Fibroblast of skin of right quadriceps (primary cell): Measurements from ENCODE around the gene ADAMTSL1.
"Not testable (repeated sequence)": the region's sequence is repeated elsewhere in the genome, so short reads cannot be mapped to it uniquely, and the experiment has no call there.

ENCODE experiments used
- DNase-seq: peaks from one replicate; pipeline ENCODE4 v3.0.0-alpha.2; 2013

ADAMTSL1 gene

DNA sequence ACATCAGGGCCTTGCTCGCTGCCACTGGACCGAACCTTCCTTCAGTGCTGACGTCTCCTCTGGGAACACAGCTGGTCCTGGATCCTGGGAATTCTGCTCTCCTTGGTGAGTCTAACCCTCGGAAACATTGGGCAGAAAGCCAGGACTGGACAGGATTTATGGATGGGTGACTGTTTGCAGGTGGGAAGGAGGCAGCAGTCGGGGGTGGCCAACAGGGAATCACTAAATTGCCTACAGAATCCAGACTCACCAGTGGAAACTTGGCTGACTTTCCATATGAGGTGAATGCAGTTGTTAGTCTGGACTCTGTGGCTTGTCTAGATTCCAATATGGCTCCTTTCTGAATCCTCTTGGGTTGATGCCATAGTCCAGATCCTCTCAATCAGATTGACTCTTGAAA is 355.9 kb downstream of the ADAMTSL1 start:
- peak; percentile 63 for DNase-seq

DNA sequence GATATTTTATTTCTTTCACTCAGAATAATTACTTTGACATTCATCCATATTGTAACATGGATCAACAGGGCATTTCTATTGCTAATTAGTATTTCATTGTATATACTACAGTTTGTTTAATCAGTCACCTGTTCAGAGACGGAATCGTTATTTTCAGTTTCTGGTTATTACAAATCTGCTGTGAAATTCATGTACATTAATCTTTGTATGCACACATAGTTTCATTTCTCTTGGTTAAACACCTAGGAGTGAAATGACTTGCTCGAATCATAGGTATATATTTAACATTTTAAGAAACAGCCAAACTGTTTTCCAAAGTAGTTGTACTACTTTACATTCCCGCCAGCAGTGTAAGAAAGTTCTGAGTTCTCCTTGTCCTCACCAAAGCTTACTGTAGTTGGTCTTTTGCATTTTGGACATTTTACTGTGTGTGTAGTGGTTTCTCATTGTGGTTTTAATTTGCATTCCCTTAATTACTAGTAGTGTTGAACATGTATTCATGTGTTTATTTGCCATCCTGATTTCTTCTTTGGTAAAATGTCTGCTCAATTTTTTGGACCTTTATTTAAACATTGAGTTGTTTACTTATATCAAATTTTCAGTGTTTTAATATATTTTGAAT is 360.9 kb downstream of the ADAMTSL1 start:
- no peak for DNase-seq

DNA sequence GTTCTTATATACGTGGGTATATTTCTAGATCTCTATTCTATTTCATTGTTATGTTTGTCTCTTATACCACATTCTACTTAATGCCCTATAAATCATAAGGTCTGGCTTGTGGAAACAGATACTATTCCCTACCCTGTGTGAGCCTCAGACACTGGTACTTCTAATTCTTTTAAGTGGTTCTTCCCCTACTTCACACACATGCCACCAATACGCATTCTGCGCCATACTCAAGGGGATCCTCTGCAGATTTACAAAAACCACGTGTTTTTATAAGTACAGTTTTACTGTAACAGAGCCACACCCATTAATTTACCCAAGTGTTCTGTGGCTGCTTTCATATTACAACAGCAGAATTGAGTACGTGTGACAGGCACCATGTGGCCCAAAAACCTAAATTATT is 363.4 kb downstream of the ADAMTSL1 start:
- DNase-seq: no peak

DNA sequence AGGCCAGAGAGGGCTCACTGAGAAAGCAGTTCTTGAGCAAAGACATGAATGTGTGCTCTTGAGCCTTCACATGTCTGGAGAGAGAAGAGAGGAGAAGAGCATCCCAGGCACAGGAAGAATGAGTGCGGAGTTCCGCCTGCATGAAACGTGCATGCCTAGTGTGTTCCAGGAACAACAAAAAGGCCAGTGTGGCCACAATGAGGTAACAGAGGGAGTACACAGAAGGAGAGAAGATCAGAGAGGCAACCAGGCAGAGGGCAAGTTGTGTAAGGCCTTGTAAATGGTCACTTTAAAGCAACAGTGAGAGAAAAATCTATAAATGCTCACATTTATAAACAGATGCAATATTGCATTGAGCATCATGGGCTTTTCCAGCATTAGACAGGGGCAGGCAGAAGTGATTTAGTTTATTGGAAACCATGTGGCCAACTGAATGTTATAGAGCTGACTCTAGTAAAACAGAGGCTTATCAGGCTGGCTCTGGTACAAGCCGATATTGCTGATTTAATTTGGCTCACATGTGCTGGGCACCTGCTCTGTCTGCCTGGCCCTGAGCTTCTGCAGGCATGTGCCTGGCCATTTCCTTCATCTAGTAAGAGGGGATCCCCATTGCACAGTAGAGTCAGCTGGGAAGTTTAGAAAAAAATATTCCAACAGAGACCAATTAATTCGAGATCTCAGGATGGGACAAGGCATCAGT is 373.8 kb downstream of the ADAMTSL1 start:
- no peak for DNase-seq

DNA sequence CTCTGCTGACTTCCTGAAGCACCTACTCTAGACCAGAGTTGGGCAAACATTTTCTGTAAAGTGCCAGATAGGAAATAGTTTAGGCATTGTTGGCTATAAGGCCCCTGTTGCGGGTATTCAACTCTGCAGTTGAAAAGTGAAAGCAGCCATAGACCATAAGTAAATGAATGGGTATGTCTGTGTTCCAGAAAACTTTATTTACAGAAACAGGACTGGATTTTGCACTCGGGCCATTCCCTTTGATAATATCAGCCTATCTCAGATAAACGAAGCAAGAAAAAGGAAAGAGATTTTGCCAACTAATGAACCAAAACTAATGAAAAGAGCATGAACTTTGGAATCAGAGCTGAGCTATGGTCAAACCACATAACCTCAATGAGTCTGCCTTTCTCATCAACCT is 374.7 kb downstream of the ADAMTSL1 start:
- DNase-seq: no peak

DNA sequence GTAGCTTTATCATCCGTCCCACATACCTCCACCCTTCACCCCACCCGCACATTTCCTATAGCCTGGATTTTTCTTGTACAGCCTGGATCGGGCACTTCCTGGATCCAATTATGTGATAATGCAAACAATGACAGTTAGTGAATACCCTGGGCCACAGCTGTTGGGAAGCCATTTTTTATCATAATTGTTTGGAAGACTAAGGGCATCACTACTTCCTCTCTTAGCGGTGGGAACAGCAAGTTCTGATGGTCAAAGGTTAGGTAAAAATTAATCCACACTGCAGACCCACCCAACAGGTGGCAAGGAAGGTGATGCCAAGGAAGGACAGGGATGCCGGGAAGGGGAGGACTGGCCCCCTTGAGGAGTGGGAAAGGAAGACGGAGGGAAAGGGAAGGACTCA is 375.3 kb downstream of the ADAMTSL1 start:
- no peak for DNase-seq

DNA sequence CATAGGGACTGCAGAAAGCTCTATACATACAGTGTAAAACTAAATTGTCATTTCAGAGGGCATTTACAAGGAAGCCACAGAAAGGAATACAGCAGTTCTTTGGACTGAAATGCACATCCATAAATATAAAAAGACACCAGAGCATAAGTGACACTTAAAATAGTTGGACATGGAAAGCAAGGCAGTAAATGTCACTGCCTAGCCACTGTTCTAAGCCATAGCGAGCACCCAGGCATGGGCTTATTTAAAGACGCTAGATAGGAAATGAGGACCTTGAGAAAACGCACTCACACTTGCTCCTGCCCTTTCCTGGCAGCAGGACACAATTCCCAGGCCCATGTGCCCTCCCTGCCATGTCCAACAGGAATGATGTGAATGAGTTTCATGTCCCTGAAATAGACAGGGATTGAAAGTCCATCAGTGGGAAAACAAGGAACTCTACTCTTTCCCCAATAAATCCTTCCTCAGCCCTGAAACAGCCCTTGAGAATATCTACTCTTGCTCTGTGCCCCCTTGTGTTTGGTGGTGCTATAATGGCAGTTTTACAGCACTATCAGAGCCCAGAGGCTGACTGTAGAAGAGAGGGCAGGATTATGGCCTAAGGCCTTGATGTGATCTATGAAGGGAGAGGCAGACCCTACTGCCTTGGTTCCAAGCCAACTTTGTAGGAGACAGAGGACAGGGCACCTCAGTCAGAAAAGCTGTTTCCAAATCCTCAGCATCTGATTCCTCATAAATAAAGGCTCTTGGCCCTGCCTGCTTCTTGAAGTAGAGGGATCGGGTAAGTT is 376.1 kb downstream of the ADAMTSL1 start:
- DNase-seq: no peak

DNA sequence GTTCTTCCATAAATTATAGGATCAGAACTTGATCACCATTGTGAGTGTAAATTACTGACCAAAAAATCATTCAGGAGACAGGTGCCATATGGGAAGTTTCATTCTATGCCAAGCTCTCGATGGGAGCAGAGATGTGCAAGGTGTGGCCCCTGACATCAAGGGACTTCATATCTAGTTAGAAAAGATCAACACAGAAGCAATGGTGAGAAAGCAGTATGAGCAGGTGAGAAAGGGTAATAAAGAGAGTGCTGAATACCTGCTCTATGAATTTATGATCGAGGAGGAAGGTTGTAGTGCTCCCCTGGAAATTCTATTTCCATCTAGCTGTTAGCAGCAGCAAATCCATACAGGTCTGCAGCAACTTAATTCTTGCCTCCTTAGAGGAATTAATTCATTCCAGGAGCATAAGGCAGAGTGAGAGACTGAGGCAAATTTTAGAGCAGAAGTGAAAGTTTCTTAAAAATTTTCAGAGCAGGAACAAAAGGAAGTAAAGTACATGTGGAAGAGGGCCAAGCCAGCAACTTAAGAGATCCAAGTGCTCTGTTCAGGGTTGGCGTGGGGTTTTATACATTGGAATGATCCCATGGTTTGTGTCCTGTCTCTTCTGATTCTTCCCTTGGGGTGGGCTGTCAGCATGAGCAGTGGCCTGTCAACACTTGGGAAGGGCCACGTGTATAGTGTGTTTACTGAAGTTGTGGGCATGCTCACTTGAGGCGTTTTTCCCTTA is 377.3 kb downstream of the ADAMTSL1 start:
- no peak for DNase-seq

DNA sequence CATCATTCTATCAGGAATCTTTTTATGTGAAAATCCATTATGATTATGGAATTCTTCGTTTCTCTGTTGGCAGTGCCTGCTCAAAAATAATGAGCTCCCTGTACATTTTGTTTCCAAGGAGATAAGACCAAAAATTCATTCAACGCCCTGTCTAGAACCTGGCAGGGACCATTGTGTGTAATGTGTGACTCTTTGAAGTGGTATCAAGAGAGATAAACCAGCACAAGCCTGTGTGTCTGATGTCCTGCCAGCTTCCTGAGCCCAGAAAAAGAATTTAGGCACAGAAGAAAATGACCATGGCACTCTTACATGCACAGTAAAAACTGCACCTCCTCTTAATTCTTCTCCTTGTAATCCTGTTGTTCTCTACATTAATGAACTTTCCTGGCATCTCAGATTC is 381.7 kb downstream of the ADAMTSL1 start:
- DNase-seq: no peak

DNA sequence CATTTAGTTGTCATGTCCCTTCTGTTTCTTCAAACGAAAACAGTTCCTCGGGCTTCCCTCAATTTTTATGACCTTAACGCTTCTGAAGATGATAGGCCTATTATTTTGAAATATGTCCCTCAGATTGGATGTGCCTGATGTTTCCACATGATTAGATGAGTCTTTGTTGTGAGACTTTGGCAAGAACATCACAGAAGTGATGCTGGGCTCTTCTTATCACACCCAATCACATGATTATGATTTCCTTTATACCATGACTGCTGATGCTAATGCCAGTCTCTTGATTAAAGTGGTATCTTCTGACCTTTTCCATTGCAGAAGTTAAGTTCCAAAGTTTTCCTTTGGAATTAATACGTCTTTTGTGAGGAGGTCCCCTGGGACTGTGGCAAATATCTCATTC is 383.4 kb downstream of the ADAMTSL1 start:
- no peak for DNase-seq

DNA sequence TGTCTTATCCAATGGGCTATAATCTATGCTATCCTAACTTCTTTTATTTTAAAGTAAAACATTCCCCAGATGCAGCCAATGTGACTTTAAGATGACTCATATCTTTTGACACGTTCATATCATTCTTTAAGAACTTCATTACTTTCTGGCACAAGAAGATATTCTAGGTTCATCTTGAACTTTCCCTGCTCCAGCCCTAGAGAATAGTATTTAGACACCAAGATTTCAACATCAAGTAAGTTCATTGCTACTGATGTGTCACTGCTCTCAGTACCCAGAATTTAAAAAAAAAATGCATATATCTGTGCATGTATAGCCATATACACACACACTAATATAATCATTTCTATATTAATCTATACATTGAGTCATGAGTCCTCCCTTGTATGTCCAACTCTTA is 383.8 kb downstream of the ADAMTSL1 start:
- DNase-seq: peak; percentile 88

DNA sequence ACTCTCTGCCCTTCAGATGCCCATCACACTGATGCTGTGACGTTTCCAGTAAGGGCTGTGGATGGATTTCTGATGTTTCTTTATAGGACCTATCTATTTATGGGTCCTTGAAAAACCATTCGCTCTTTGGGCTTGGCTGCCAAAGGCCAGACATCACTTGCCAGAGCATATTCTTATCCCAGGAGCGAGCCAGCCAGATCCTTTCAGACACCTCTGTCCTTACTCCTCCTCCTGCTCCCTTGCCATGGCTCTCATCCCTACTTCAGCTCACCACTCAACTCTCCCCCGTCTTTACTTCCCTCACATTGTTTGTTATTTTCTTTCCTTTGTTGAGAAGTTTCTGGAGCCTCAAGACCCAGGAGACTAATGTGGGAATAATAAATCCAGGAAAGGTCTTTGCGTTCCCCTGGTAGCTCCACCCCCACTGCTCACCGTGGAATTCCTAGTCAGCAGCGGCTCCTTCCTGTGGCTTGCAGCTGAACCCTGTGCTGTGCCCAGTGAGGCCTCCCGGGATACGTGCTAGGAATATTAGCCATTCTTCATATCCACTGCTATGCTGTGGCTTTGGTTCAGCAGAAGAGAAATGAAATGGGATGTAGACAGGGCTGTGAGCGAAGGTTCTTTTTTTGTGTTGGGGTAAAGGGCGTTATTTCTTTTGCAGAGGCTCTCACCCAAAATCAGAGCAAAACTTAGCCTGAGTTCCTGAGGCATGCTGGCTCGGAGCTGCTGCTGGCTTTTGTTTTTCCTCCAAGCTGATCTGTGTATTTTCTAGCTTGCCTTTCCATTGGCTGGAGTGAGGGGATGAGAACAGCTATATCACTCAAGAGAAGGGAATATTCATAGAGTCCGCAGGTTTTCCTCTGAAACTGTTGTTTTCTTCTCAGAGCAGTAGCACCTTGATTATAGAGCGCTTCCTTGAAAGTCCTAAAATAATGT is 387.9 kb downstream of the ADAMTSL1 start:
- peak; percentile 76 for DNase-seq

DNA sequence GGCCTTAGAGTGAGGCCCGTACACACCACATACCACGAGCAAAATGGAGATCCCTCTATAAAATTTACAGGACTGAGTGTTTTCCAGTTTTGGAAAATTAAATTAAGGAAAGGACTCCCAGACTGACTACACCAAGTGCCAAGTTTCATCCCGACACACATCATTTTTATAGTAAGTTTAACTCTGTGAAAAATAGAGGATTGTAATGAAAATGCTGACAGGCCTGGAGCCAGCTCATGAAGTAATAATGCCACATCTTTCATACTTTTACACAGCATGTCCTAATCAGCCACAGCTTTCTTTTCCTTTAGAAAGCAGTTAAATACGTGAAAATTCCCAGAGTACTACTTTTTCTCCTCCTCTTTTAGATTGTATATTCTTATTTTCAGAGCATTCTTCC is 389.8 kb downstream of the ADAMTSL1 start:
- DNase-seq: peak; percentile 40

DNA sequence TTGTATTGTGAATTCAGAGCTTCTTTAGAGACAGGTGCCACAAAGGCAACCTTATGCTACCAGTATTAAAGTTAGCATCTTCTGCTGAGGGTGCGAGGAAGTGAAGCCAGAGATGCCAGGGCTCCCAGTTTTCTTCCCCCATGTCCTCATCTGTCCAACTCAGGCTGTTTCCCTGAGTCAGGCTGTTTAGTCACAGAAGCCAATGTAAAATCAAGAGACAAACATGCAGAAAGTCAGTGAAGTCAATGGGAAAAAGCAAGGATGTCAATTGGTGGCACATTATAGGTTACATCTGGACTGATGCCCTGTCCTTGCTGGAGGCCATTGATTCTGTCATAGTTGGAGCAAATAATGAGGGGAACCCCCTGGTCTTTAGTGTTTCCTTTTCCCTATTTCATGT is 390.6 kb downstream of the ADAMTSL1 start:
- no peak for DNase-seq

DNA sequence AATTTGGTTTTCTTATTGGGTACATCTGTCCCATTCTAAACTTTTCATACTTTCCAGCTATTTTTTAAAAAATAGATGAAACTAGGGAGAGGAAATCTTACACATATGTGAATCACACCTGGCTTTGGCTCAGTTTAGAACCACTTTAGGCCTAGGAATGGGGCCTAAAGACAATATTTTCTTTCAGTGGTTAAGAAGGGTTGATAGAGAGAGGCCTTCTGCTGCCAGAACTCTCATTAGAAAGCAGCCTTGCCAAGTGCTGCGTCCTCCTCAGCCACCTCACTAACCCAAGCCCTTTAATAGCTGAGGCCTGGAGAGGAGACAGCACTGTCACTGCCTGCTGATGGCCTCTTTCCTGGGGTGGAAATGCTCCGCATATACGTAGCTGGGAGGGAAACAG is 391.6 kb downstream of the ADAMTSL1 start:
- no peak for DNase-seq

DNA sequence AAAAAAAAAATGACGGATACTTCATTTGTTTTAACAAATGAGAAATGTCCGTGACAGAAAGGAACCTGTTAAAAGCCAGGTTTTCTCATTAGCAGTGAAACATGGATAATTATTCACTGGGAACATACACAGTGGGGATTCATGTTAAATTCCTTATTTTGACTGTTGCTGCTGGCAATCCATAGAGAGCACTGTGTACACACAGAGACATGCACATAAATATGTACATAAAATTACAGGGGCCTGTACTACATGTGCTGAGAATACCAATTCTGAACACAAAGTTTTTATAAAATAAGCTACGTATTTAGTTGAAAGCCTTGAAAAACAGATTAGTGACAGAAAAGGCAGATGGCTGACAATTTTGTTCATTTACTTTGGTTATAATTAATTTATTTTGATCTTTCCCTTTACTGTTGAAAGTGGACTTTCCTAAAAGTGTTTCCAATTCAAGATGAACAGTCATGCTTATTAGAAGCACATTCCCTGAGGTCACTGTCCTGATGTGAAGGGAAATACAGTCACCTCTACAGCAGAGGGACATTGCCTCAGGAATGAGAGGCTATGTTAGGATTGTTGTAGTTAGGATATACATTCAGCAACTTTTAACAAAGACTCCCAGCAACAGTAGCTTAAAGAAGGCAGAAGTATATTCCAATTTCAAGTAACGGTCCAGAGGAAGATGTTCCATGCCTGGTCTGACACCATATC is 392.3 kb downstream of the ADAMTSL1 start:
- no peak for DNase-seq

DNA sequence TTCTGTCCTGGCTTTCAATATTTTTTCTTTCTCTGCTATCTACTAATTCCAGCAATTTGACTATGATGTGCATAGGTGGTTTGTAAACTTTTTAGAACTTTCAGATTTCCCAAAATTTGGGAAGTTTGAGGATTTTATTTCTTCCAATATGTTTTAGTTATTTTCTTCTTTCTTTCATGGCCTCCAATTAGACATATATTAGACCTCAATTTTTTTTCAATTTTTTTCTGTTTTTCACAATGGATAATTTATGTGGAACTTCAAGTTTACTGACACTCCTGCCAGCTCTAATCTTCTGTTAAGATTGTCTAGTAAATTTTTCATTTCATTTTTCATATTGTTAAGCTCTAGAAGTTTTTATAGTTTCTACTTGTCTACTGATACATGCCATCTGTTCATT is 395.8 kb downstream of the ADAMTSL1 start:
- no peak for DNase-seq

DNA sequence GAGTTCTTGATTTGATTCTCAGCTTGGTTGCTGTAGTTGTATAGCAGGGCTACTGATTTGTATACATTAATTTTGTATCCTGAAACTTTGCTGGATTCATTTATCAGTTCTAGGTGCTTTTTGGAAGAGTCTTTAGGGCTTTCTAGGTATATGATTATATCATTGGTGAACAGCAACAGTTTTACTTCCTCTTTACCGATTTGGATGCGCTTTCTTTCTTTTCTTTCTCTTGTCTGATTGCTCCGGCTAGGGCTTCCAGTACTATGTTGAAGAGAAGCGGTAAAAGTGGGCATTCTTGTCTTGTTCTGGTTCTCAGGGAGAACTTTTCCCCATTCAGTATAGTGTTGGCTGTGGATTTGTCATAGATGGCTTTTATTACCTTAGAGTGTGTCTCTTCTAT is 400.1 kb downstream of the ADAMTSL1 start:
- no peak for DNase-seq

DNA sequence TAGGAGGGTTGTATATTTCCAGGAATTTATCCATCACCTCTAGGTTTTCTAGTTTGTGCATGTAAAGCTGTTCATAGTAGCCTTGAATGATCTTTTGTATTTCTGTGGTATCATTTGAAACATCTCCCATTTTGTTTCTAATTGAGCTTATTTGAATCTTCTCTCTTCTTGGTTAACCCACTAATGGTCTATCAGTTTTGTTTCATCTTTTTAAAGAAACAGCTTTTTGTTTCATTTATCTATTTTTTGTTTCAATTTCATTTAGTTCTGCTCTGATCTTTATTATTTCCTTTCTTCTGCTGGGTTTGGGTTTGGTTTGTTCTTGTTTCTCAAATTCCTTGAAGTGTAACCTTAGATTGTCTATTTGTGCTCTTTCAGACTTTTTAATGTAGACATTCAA is 401.0 kb downstream of the ADAMTSL1 start:
- DNase-seq: not testable (repeated sequence)

DNA sequence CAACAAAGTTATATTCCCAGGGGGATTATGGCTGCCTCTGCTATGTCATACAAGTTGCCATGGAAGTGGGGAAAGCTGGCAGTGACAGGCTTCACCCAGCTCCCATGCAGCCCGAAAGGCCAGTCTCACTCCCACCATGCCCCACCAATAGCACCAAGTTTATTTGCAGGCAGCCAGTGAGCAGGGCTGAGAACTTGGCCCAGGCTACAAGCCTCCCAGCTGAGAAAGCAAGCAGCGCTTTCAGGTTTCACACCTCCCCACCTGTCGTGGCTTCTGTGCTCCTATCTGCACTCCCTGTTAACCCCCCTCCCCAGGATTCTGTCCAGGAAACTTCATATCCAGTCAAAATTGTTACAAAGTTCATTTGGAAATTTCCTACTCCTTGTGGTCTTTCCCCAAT is 404.0 kb downstream of the ADAMTSL1 start:
- no peak for DNase-seq

DNA sequence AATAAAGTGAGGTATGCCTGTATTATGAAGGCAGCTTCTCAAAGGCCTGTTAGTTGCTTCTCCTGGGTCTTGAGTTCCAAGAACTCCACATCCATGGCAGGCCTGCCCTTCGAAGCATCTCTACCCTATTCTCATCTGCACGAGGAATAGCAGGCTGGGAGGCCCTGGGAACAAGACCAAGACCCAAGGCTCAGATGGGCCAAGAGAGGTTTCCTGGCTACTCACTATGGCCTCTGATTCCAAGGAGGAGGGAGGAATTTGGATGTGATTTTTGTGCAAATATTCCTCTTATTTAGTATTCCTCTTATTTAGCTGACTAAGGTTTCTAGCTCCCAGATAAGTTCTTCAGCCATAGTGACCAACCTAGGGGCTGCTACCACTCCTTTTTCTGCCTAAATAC is 407.8 kb downstream of the ADAMTSL1 start:
- DNase-seq: no peak

DNA sequence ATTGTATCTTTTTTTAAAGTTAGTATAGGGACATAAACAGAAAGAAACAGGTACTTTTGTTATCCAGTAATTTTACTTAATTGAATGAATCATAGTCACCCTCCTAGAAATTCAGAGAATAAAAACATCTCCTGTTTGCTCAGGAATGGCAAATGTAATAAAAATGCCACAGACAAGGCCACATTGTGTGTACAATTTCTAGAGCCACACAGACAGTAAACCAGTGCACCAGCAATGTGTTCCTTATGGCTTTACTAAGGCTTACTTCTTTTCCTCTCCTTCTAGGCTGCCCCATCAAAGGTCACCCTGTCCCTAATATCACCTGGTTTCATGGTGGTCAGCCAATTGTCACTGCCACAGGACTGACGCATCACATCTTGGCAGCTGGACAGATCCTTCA is 413.6 kb downstream of the ADAMTSL1 start:
- no peak for DNase-seq
